ENCODE results near the gene CDK2AP2.
"Not testable (repeated sequence)": the region's sequence is repeated elsewhere in the genome, so short reads cannot be mapped to it uniquely, and the experiment has no call there.

CDK2AP2 gene

GRCh38 chr11:67523556-67524479, 15.9 kb upstream of the CDK2AP2 start:
- no peak for DNase-seq

- no peak for DNase-seq
Observed at GRCh38 chr11:67522844-67523555, 15.0 kb upstream of the CDK2AP2 start, which contains the start of gene CABP2. Gene CABP2, minus strand, starts transcription at chr11:67523446. Its CDS starts 120 bp downstream, at chr11:67523326.

GRCh38 chr11:67522338-67522737, 14.4 kb upstream of the CDK2AP2 start:
- no peak for DNase-seq

- no peak for DNase-seq
Observed at GRCh38 chr11:67521924-67522323, 14.0 kb upstream of the CDK2AP2 start.

GRCh38 chr11:67520856-67521824, 13.2 kb upstream of the CDK2AP2 start:
- no peak for DNase-seq

GRCh38 chr11:67519726-67520125, 11.8 kb upstream of the CDK2AP2 start:
- no peak for DNase-seq

GRCh38 chr11:67517784-67518552, 10.0 kb upstream of the CDK2AP2 start:
- no peak for DNase-seq

GRCh38 chr11:67516806-67517205, 8.8 kb upstream of the CDK2AP2 start:
- DNase-seq, result no peak

GRCh38 chr11:67514116-67514515, 6.2 kb upstream of the CDK2AP2 start:
- DNase-seq, result no peak

- DNase-seq, result not testable (repeated sequence)
Observed at GRCh38 chr11:67511558-67511957, 3.6 kb upstream of the CDK2AP2 start.

GRCh38 chr11:67510023-67510345, 2.0 kb upstream of the CDK2AP2 start:
- no peak for DNase-seq

GRCh38 chr11:67508486-67509121, 642 bp upstream of the CDK2AP2 start:
- peak; percentile 96 to 99 (median 98) for DNase-seq

GRCh38 chr11:67507242-67507863, 609 bp downstream of the CDK2AP2 start:
- DNase-seq, result peak in 1 of 4 experiments; percentile 53

- no peak for DNase-seq
Observed at GRCh38 chr11:67506426-67507051, 1.4 kb downstream of the CDK2AP2 start.

- peak; percentile 74 to 86 (median 79) for DNase-seq
Observed at GRCh38 chr11:67505605-67506396, 2.2 kb downstream of the CDK2AP2 start.

- DNase-seq, result peak in 3 of 4 experiments; percentile 28 to 65 (median 35)
Observed at GRCh38 chr11:67504950-67505581, 2.9 kb downstream of the CDK2AP2 start, which contains the start of gene PITPNM1. Gene PITPNM1, minus strand, starts transcription at chr11:67505363. Its CDS starts 1,183 bp downstream, at chr11:67504180.

- DNase-seq, result peak in 1 of 4 experiments; percentile 31
Observed at GRCh38 chr11:67504005-67504949, 3.7 kb downstream of the CDK2AP2 start.

Measured in activated naive CD4-positive, alpha-beta T cell (primary cell).